Ishikawa (cell line): ENCODE data around the gene LRP2BP.

Experiments
- CEBPB ChIP-seq: IDR thresholded peaks from 2 replicates; pipeline ENCODE4 v1.6.1; 2012
- CREB1 ChIP-seq: IDR thresholded peaks from 2 replicates; pipeline ENCODE4 v1.6.1; 2012; ENCODE audit warnings: low read depth
- EGR1 ChIP-seq: IDR thresholded peaks from 2 replicates; pipeline ENCODE4 v1.6.1; 2012
- EP300 ChIP-seq: IDR thresholded peaks from 2 replicates; pipeline ENCODE4 v1.6.1; 2012; ENCODE audit warnings: borderline replicate concordance
- FOXM1 ChIP-seq: IDR thresholded peaks from 2 replicates; pipeline ENCODE4 v1.6.1; 2012; ENCODE audit warnings: low read depth, borderline replicate concordance
- NFIC ChIP-seq: IDR thresholded peaks from 2 replicates; pipeline ENCODE4 v1.6.1; 2012
- RAD21 ChIP-seq: IDR thresholded peaks from 2 replicates; pipeline ENCODE4 v1.6.1; 2012; ENCODE audit warnings: low read depth
- REST ChIP-seq: IDR thresholded peaks from 2 replicates; pipeline ENCODE4 v1.6.1; 2012; ENCODE audit warnings: low read depth, mild to moderate bottlenecking
- TAF1 ChIP-seq: IDR thresholded peaks from 2 replicates; pipeline ENCODE4 v1.6.1; 2012; ENCODE audit warnings: low read depth, mild to moderate bottlenecking
- TCF12 ChIP-seq: IDR thresholded peaks from 2 replicates; pipeline ENCODE4 v1.6.1; 2012; ENCODE audit warnings: low read depth
- TEAD4 ChIP-seq: IDR thresholded peaks from 2 replicates; pipeline ENCODE4 v1.6.1; 2012
- USF1 ChIP-seq: IDR thresholded peaks from 2 replicates; pipeline ENCODE4 v1.6.1; 2012
- YY1 ChIP-seq: IDR thresholded peaks from 2 replicates; pipeline ENCODE4 v1.6.1; 2012; ENCODE audit warnings: low read depth
- ZBTB7A ChIP-seq: IDR thresholded peaks from 2 replicates; pipeline ENCODE4 v1.6.1; 2012; ENCODE audit warnings: low read depth
- TF ChIP-seq, protein P1 (sequence below): IDR thresholded peaks from 2 replicates; pipeline ENCODE4 v1.6.1; 2012

LRP2BP gene

DNA sequence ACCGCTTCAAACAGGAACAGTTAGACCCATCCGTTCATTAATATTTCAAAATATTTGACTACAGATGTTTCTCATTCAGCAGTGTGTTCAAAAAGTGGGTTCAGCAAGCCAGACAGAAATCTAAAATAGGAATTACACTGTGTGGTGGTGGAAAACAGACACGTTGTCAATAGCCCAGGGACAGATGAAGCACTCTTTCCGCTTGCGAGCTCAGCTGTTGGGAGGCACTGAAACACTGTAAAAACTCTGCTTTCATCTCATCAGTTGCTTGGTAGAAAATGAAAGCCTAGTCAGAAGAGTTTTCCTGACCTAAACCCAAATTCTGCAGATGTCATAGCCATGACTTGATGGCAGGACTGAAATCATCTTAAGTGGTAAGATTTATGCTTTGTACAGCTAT is 38.5 kb downstream of the LRP2BP start:
- TF ChIP-seq TCF12 = no peak
- no peak for TF ChIP-seq TEAD4
- TF ChIP-seq, protein P1, sequence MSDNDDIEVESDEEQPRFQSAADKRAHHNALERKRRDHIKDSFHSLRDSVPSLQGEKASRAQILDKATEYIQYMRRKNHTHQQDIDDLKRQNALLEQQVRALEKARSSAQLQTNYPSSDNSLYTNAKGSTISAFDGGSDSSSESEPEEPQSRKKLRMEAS = no peak
- no peak for TF ChIP-seq CREB1
- no peak for TF ChIP-seq FOXM1
- TF ChIP-seq CEBPB = no peak
- no peak for TF ChIP-seq REST
- no peak for TF ChIP-seq EGR1
- no peak for TF ChIP-seq ZBTB7A
- TF ChIP-seq USF1 = no peak
- no peak for TF ChIP-seq YY1
- no peak for TF ChIP-seq NFIC
- no peak for TF ChIP-seq RAD21
- TF ChIP-seq EP300 = no peak
- no peak for TF ChIP-seq TAF1

GRCh38 chr4:185352741-185353140 is 43.0 kb downstream of the LRP2BP start:
- TF ChIP-seq USF1 = no peak
- no peak for TF ChIP-seq EGR1
- no peak for TF ChIP-seq NFIC
- TF ChIP-seq EP300 = no peak
- no peak for TF ChIP-seq CEBPB

DNA sequence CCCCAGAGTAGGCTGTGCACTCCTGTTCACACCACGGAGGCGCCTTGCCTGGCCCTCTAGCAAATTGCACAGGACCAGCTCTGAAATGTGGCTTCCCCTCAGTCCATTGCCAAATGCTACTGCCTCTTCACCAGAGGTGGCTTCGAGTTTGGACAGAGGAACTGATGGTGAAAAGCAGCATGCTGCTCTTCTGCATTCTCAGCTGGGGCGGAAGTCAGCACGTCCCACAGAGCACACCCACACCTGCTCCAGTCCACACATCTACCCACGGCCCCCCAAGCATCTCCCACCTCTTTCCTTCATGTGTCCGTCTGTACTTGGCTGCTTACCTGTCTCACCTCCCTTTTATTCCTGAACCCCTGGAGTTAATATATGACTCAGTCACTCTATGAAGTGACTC is 43.5 kb downstream of the LRP2BP start:
- TF ChIP-seq USF1 (no peak), ZBTB7A (no peak), CEBPB (no peak)

DNA sequence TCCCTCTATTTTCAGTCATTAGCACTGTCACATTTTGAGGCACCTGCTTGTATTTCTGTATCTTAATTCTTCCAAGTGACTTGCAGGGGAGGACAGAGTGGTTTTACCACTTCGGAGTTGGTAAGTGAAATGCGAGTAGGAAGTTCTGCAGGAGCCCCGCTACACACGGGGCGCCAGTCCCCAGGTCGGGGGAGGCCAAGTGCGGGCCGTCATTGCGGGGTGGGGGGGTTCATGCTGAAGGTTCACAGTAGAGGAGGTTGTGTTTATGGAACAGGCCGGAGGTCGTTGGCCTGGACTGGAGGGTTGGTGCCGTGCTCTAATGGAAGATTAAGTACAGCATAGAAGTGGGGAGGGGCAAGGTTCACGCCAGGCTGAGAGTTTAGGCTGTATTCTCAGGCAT is 44.0 kb downstream of the LRP2BP start:
- TF ChIP-seq EGR1 (no peak), CEBPB (no peak), FOXM1 (no peak), YY1 (no peak), RAD21 (no peak), NFIC (no peak), CREB1 (no peak), REST (no peak), TCF12 (no peak), TEAD4 (no peak), EP300 (no peak), ZBTB7A (no peak), TAF1 (no peak), USF1 (no peak)
- TF ChIP-seq, protein P1 = no peak

- TF ChIP-seq TCF12 (no peak), CEBPB (no peak), ZBTB7A (no peak), YY1 (no peak), FOXM1 (no peak), NFIC (no peak), RAD21 (no peak), TEAD4 (no peak), USF1 (no peak), CREB1 (no peak)
- TF ChIP-seq, protein P1 = no peak
Observed at GRCh38 chr4:185346975-185347601, 48.6 kb downstream of the LRP2BP start.
